SK-N-SH (cell line): Measurements from ENCODE around the gene CNTN2. TPM values are rescaled to one million over a fixed set of nuclear protein-coding genes. Genes with fewer than 3 reads are reported as not detected.

ENCODE experiments used
- CTCF ChIA-PET: fragments of 300-600, 350-600 bp; formaldehyde crosslinking; extraction: SDS; loops from one replicate; lab custom pipeline; 2021; lab: Yijun Ruan, JAX
- POLR2A ChIA-PET: fragments of 350-600 bp; sonication (Branson Sonifier 250); formaldehyde crosslinking; extraction: SDS; loops from one replicate; lab custom pipeline; 2020; ENCODE audit warnings: antibody characterized with exemption, inconsistent platforms; lab: Yijun Ruan, JAX
- DNase-seq: peaks from one replicate; pipeline ENCODE4 v3.0.0; 2012
- H2AFZ ChIP-seq: fragments of 200-600 bp; sonication (generic); 2 replicates; pipeline ENCODE4 v1.8.1; 2016; ENCODE audit warnings: antibody characterized with exemption, mild to moderate bottlenecking, low read depth
- H3F3A ChIP-seq: fragments of 200-600 bp; sonication (generic); replicated peaks from 2 replicates; pipeline ENCODE3; 2016; ENCODE audit warnings: antibody characterized with exemption, mild to moderate bottlenecking; ENCODE audit not compliant: insufficient read depth
- H3K27ac ChIP-seq, 2 experiments: fragments of 200-500 bp in 1 of 2; fragments of 200-600 bp in 1 of 2; sonication (Bioruptor generic) in 1 of 2; sonication (generic), shearing (Covaris generic) in 1 of 2; 2 replicates each; pipeline versions ENCODE4 v1.5.1 to v1.6.1; 2014 to 2016; ENCODE audit warnings: low read depth in 2 of 2, inconsistent platforms in 1 of 2, low read length in 1 of 2, mild to moderate bottlenecking in 1 of 2, mixed read lengths in 1 of 2
- H3K27me3 ChIP-seq: fragments of 200-600 bp; sonication (generic), shearing (Covaris generic); 2 replicates; pipeline ENCODE4 v1.6.1; 2016; ENCODE audit warnings: mixed run types; ENCODE audit not compliant: insufficient read depth
- H3K36me3 ChIP-seq, 2 experiments: fragments of 200-500 bp in 1 of 2; fragments of 200-600 bp in 1 of 2; sonication (Bioruptor generic) in 1 of 2; sonication (generic) in 1 of 2; replicated peaks in 1 of 2; 2 replicates each; pipeline versions ENCODE3 to v1.5.1; 2014 to 2016; ENCODE audit warnings: low read length in 1 of 2, mild to moderate bottlenecking in 1 of 2; ENCODE audit not compliant: insufficient read depth in 2 of 2, control insufficient read depth in 1 of 2
- H3K4me1 ChIP-seq, 2 experiments: fragments of 200-500 bp in 1 of 2; fragments of 200-600 bp in 1 of 2; sonication (Bioruptor generic) in 1 of 2; sonication (generic), shearing (Covaris generic) in 1 of 2; 2 replicates each; pipeline versions ENCODE4 v1.5.1 to v1.6.1; 2014 to 2016; ENCODE audit warnings: low read depth in 1 of 2, low read length in 1 of 2, mixed run types in 1 of 2; ENCODE audit not compliant: insufficient read depth in 2 of 2, control insufficient read depth in 1 of 2
- H3K4me2 ChIP-seq: fragments of 200-600 bp; sonication (generic), shearing (Covaris generic); 2 replicates; pipeline ENCODE4 v1.6.1; 2017; ENCODE audit warnings: mixed run types
- H3K4me3 ChIP-seq, 2 experiments: fragments of 200-500 bp in 1 of 2; fragments of 200-600 bp in 1 of 2; sonication (Bioruptor generic) in 1 of 2; sonication (generic), shearing (Covaris generic) in 1 of 2; 2 replicates each; pipeline versions ENCODE4 v1.5.1 to v1.8.1; 2014 to 2016; ENCODE audit warnings: low read depth in 2 of 2, inconsistent platforms in 1 of 2, low read length in 1 of 2, mild to moderate bottlenecking in 1 of 2, mixed read lengths in 1 of 2, moderate library complexity in 1 of 2
- H3K79me2 ChIP-seq: fragments of 200-600 bp; sonication (generic); 2 replicates; pipeline ENCODE4 v1.8.1; 2017; ENCODE audit warnings: mild to moderate bottlenecking; ENCODE audit not compliant: insufficient read depth
- H3K9ac ChIP-seq: fragments of 200-600 bp; sonication (generic); 2 replicates; pipeline ENCODE4 v1.6.1; 2017; ENCODE audit warnings: mixed run types
- H3K9me2 ChIP-seq: fragments of 200-600 bp; sonication (generic); 2 replicates; pipeline ENCODE4 v1.6.1; 2017; ENCODE audit warnings: mixed run types
- H3K9me3 ChIP-seq: fragments of 200-600 bp; sonication (generic); 2 replicates; pipeline ENCODE4 v1.6.1; 2017; ENCODE audit warnings: mixed run types, mild to moderate bottlenecking, moderate library complexity
- H4K20me1 ChIP-seq: fragments of 200-600 bp; sonication (generic); 2 replicates; pipeline ENCODE4 v1.6.1; 2017; ENCODE audit warnings: mild to moderate bottlenecking, mixed run types; ENCODE audit not compliant: insufficient read depth
- CHD2 ChIP-seq: fragments of 150-350 bp; IDR thresholded peaks from 2 replicates; pipeline ENCODE4 v1.6.1; 2018; ENCODE audit warnings: low read length; ENCODE audit not compliant: partially characterized antibody
- EZH2phosphoT487 ChIP-seq: fragments of 200-600 bp; sonication (generic); IDR thresholded peaks from 2 replicates; pipeline ENCODE4 v1.6.1; 2017; ENCODE audit warnings: low read depth, mixed run types, mild to moderate bottlenecking, antibody characterized with exemption, moderate library complexity, borderline replicate concordance
- FOXJ3 ChIP-seq: sonication (generic); formaldehyde crosslinking; IDR thresholded peaks from 2 replicates; pipeline ENCODE4 v1.5.1; 2020; ENCODE audit warnings: mild to moderate bottlenecking, missing genetic modification reagents
- FOXM1 ChIP-seq: IDR thresholded peaks from 2 replicates; pipeline ENCODE4 v1.4.0; 2012; ENCODE audit warnings: low read depth, mild to moderate bottlenecking
- GABPA ChIP-seq: IDR thresholded peaks from 2 replicates; pipeline ENCODE4 v1.4.0; 2012; ENCODE audit warnings: low read depth, mild to moderate bottlenecking
- JUND ChIP-seq: IDR thresholded peaks from 2 replicates; pipeline ENCODE4 v1.4.0; 2012
- MAX ChIP-seq: IDR thresholded peaks from 2 replicates; pipeline ENCODE4 v1.4.0; 2012; ENCODE audit warnings: low read depth
- MXI1 ChIP-seq: IDR thresholded peaks from 2 replicates; pipeline ENCODE4 v1.6.1; 2012; ENCODE audit warnings: mild to moderate bottlenecking, low read depth, low read length, improper control_type of control experiment
- NFIC ChIP-seq: IDR thresholded peaks from 2 replicates; pipeline ENCODE4 v1.4.0; 2012; ENCODE audit warnings: borderline replicate concordance
- NRF1 ChIP-seq: IDR thresholded peaks from 2 replicates; pipeline ENCODE4 v1.6.1; 2012; ENCODE audit warnings: low read depth, mild to moderate bottlenecking, low read length
- POLR2AphosphoS5 ChIP-seq: IDR thresholded peaks from 2 replicates; pipeline ENCODE4 v1.6.1; 2012; ENCODE audit warnings: low read depth, low read length
- RCOR1 ChIP-seq: fragments of 150-350 bp; IDR thresholded peaks from 2 replicates; pipeline ENCODE4 v1.6.1; 2017; ENCODE audit warnings: antibody characterized with exemption, low read length
- RFX5 ChIP-seq: IDR thresholded peaks from 2 replicates; pipeline ENCODE4 v1.6.1; 2012; ENCODE audit warnings: mild to moderate bottlenecking, improper control_type of control experiment, low read length
- SMC3 ChIP-seq: IDR thresholded peaks from 2 replicates; pipeline ENCODE4 v1.6.1; 2012; ENCODE audit warnings: low read depth, low read length, improper control_type of control experiment
- TAF1 ChIP-seq: IDR thresholded peaks from 2 replicates; pipeline ENCODE4 v1.6.1; 2012; ENCODE audit warnings: low read depth, mild to moderate bottlenecking, low read length, moderate library complexity, borderline replicate concordance
- YY1 ChIP-seq: IDR thresholded peaks from 2 replicates; pipeline ENCODE4 v1.4.0; 2012; ENCODE audit warnings: low read depth, mild to moderate bottlenecking
- ZBTB33 ChIP-seq: IDR thresholded peaks from 2 replicates; pipeline ENCODE4 v1.4.0; 2012; ENCODE audit warnings: low read depth, borderline replicate concordance
- WGBS: methylation state at CpG from one replicate; pipeline ENCODE4 v1.1.6; 2017; ENCODE audit warnings: low lambda C conversion rate; 5-methylcytosine and 5-hydroxymethylcytosine counted together
- polyA plus RNA-seq, 3 experiments: library from polyadenylated mRNA; depleted of rRNA; stranded (reverse); fragments of >200 nt; gene quantifications; 2 replicates each; pipeline ENCODE4 v1.2.3, GENCODE V29; 2012

Gene CNTN2
- polyA plus RNA-seq, 1 of the 3 experiments (the other 2 are of a cell fraction) = 0.02 TPM

GRCh38 chr1:205069371-205070125, 26.5 kb downstream of the CNTN2 start:
- Histone ChIP-seq H3K27me3 (no peaks in the 10 kb centered on the region), H3K9me3 (no peaks in the 10 kb centered on the region), H3K9ac (no peak overlapping the region)
- CTCF ChIA-PET = interaction anchor here (0.9 to 6.9 kb wide), 7 partner anchors 8 to 262 kb away, joined by 3 to 55 read pairs (median 4); no protein-coding TSS in a partner anchor
- peak; percentile 9 for DNase-seq
- TF ChIP-seq NFIC = no peak
- TF ChIP-seq, all 33 proteins: peak for 0
- H4K20me1 ChIP-seq = no peaks in the 10 kb centered on the region
- H3K9me2 ChIP-seq = no peaks in the 10 kb centered on the region
- no peak overlapping the region for H3K4me2 ChIP-seq
- no peaks in the 10 kb centered on the region for H3F3A ChIP-seq
- no peaks in the 10 kb centered on the region for H3K79me2 ChIP-seq
- H3K27ac ChIP-seq = no peak overlapping the region
- no peaks in the 10 kb centered on the region for H3K4me1 ChIP-seq
- no peak overlapping the region for H2AFZ ChIP-seq
- 88% methylated on average over 28 of the region's 42 CpGs for WGBS
- H3K36me3 ChIP-seq = no peaks in the 10 kb centered on the region
- no peak overlapping the region for H3K4me3 ChIP-seq
- POLR2A ChIA-PET = no interaction called here

- ChIA-PET POLR2A (no interaction called here), CTCF (interaction anchor here (1.3 to 6.9 kb wide), 4 partner anchors 9 to 185 kb away, joined by 5 to 55 read pairs (median 22); no protein-coding TSS in a partner anchor)
- no peaks in the 10 kb centered on the region for H3K79me2 ChIP-seq
- no peak overlapping the region for H3K4me3 ChIP-seq
- 67% methylated on average over 1 of the region's 2 CpGs for WGBS
- H3K4me1 ChIP-seq = no peaks in the 10 kb centered on the region
- H4K20me1 ChIP-seq = no peaks in the 10 kb centered on the region
- TF ChIP-seq JUND (no peak), SMC3 (no peak), NFIC (no peak), NRF1 (no peak), ZBTB33 (no peak), MXI1 (no peak), RFX5 (no peak), YY1 (no peak), EZH2phosphoT487 (no peak), FOXJ3 (no peak), GABPA (no peak), MAX (no peak), RCOR1 (no peak), FOXM1 (no peak), POLR2AphosphoS5 (no peak), TAF1 (no peak), CHD2 (no peak)
- no peaks in the 10 kb centered on the region for H3K36me3 ChIP-seq
- H3F3A ChIP-seq = no peaks in the 10 kb centered on the region
- DNase-seq = no peak
- H3K27ac ChIP-seq = no peak overlapping the region
- no peak overlapping the region for H2AFZ ChIP-seq
- no peaks in the 10 kb centered on the region for H3K9me3 ChIP-seq
- H3K9me2 ChIP-seq = no peaks in the 10 kb centered on the region
- H3K9ac ChIP-seq = no peak overlapping the region
- H3K4me2 ChIP-seq = no peak overlapping the region
- no peaks in the 10 kb centered on the region for H3K27me3 ChIP-seq
Measured at GRCh38 chr1:205071028-205071409, 28.0 kb downstream of the CNTN2 start.
